ENCODE data around the gene CYP24A1. TPM values are rescaled to one million over a fixed set of nuclear protein-coding genes. Genes with fewer than 3 reads are reported as not detected.
A peak's percentile ranks its signal among the peaks of the same experiment; 100 is the strongest.

The CYP24A1 gene
- total RNA-seq, 4 donors from 2014 or later, result 1.0 to 2.5 (median 1.5) TPM; not detected in 1

- DNase-seq (ENCODE audit: low spot score in 2 of 2), result no peak
- H3K27ac ChIP-seq, result no peak overlapping the region
- no peaks in the 10 kb centered on the region for H3K9me3 ChIP-seq
- WGBS, result 59% methylated on average over 4 of the region's 4 CpGs
- H3K4me3 ChIP-seq, result no peak overlapping the region
- no peaks in the 10 kb centered on the region for H3K36me3 ChIP-seq
- no peaks in the 10 kb centered on the region for H3K27me3 ChIP-seq
- peaks cover 20% of the 10 kb centered on the region for H3K4me1 ChIP-seq
- TF ChIP-seq CTCF (IDR thresholded peaks at IDR 0.05) (no peak), EP300 (IDR thresholded peaks at IDR 0.05) (no peak), POLR2AphosphoS5 (IDR thresholded peaks at IDR 0.05) (no peak), POLR2A (IDR thresholded peaks at IDR 0.05) (no peak)
These were observed 27.6 kb upstream of the CYP24A1 start for GRCh38 chr20:54201268-54201846.

- Histone ChIP-seq H3K27ac (no peak overlapping the region), H3K4me1 (peaks cover 20% of the 10 kb centered on the region), H3K9me3 (no peaks in the 10 kb centered on the region), H3K4me3 (no peak overlapping the region), H3K36me3 (no peaks in the 10 kb centered on the region), H3K27me3 (no peaks in the 10 kb centered on the region)
- DNase-seq (ENCODE audit: low spot score in 2 of 2), result no peak
- TF ChIP-seq POLR2A (IDR thresholded peaks at IDR 0.05) (no peak), EP300 (IDR thresholded peaks at IDR 0.05) (no peak), POLR2AphosphoS5 (IDR thresholded peaks at IDR 0.05) (no peak), CTCF (IDR thresholded peaks at IDR 0.05) (no peak)
- 48% methylated on average over 7 of the region's 7 CpGs for WGBS
These were observed 26.9 kb upstream of the CYP24A1 start for GRCh38 chr20:54200487-54201267.

GRCh38 chr20:54199721-54200176, 26.0 kb upstream of the CYP24A1 start:
- 9% methylated on average over 7 of the region's 7 CpGs for WGBS
- no peak overlapping the region for H3K27ac ChIP-seq
- no peaks in the 10 kb centered on the region for H3K27me3 ChIP-seq
- no peaks in the 10 kb centered on the region for H3K36me3 ChIP-seq
- TF ChIP-seq EP300 (IDR thresholded peaks at IDR 0.05) (no peak), POLR2AphosphoS5 (IDR thresholded peaks at IDR 0.05) (no peak), POLR2A (IDR thresholded peaks at IDR 0.05) (no peak), CTCF (IDR thresholded peaks at IDR 0.05) (peak; percentile 85 to 87)
- no peaks in the 10 kb centered on the region for H3K9me3 ChIP-seq
- peaks cover 20% of the 10 kb centered on the region for H3K4me1 ChIP-seq
- peak; percentile 84 for DNase-seq (ENCODE audit: low spot score in 2 of 2)
- H3K4me3 ChIP-seq, result no peak overlapping the region

- H3K36me3 ChIP-seq, result no peaks in the 10 kb centered on the region
- H3K9me3 ChIP-seq, result no peaks in the 10 kb centered on the region
- whole genome bisulfite sequencing, result 73% methylated on average over 6 of the region's 6 CpGs
- DNase-seq (ENCODE audit: low spot score in 2 of 2), result no peak
- TF ChIP-seq CTCF (IDR thresholded peaks at IDR 0.05) (no peak), POLR2A (IDR thresholded peaks at IDR 0.05) (no peak), EP300 (IDR thresholded peaks at IDR 0.05) (no peak), POLR2AphosphoS5 (IDR thresholded peaks at IDR 0.05) (no peak)
- peaks cover 20% of the 10 kb centered on the region for H3K4me1 ChIP-seq
- H3K27me3 ChIP-seq, result no peaks in the 10 kb centered on the region
- no peak overlapping the region for H3K4me3 ChIP-seq
- H3K27ac ChIP-seq, result no peak overlapping the region
These were observed 25.5 kb upstream of the CYP24A1 start for GRCh38 chr20:54199283-54199682.

All from suprapubic skin (tissue), 4 donors.